HUDEP-2 (cell line): ENCODE measurements around the gene PRMT6.
"Not testable (repeated sequence)": the region's sequence is repeated elsewhere in the genome, so short reads cannot be mapped to it uniquely, and the experiment has no call there.

Source experiments
- DNase-seq, 76 experiments: peaks; one replicate each; lab custom pipeline; 2025; ENCODE audit not compliant: unreplicated experiment in 76 of 76; lab: John Stamatoyannopoulos, UW

PRMT6 gene

DNA sequence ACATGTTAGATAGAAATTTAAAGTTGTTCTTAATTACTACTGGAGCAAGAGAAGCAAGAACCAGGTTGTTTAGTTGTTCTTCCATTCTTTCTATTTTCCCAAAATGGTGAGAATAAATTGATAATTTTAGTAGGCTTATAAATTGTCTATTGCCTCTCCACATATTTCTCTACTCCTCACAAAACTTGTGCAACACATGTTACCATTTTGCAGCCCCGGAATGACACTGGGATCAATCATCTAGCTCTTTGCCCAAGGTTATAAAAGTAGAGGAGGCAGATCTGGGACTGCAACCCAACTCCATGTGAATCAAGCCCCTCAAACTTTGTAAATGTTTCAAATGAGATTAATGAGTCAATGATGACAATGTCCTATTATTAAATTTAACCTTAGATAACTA is 34.9 kb downstream of the PRMT6 start:
- no peak for DNase-seq

DNA sequence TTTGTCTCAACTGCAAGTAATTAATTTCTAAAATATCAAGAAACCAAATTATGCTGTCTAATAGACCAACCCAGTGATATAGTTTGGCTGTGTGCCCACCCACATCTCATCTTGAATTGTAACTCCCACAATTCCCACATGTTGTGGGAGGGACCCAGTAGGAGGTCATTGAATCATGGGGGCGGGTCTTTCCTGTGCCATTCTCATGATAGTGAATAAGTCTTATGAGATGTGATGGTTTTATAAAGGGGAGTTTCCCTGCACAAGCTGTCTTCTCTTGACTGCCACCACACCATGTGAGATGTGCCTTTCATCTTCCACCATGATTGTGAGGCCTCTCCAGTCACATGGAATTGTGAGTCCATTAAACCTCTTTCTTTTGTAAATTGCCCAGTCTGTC is 36.9 kb downstream of the PRMT6 start:
- DNase-seq: not testable (repeated sequence)

DNA sequence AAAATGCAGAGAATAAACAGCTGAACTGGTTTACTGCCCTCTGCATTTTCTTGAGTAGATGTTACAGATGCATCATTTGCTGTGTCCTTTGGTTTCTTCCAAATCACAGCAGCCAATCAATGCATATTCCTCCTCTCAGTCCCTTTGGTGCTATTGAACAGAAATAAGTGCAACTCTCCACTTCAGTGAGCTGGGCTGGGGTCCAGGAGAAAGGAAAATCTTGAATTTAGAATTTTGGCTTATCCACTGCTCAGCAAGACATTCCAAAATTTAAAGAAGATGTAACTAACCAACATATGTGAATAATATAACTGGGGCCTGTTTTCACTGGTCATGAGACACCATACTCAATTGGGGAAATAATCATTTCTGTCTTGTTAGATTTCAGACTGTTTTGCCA is 39.2 kb downstream of the PRMT6 start:
- DNase-seq: no peak

DNA sequence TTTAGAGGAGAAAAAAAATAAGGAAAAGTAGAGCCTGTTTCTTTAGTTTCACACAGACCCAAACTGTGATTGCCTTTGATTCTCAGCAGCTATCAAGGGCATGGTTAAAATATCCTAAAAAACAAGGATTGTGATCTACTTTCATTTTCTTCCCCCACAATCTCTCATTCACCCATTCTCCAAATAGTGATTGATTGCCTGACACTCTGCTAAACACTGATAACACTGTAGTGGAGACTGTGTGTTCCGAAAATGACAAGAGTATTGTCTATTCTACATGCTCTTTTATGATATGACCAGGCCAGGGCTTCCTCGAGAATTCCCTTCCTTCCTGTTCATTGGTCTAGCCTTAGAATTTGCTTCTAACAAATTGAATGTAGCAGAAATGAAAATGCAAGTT is 40.2 kb downstream of the PRMT6 start:
- DNase-seq: no peak

DNA sequence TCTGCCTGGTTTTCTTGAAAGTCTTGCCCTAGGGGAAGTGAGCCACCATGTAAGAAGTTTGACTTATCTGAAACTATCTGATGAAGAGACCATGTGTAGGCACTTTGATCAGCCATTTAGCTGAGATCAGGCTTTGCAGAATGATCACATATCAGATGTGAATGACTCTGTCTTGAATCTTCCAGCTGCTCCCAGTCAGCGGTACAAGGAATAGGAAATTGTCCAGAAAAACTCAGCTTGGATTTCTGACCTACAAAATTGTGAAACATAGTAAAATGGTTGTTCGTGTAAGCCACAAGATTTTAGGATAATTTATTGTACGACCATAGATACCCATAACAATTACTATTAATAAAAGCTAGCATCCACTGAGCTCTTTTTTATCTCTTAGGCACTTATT is 42.5 kb downstream of the PRMT6 start:
- DNase-seq: no peak

DNA sequence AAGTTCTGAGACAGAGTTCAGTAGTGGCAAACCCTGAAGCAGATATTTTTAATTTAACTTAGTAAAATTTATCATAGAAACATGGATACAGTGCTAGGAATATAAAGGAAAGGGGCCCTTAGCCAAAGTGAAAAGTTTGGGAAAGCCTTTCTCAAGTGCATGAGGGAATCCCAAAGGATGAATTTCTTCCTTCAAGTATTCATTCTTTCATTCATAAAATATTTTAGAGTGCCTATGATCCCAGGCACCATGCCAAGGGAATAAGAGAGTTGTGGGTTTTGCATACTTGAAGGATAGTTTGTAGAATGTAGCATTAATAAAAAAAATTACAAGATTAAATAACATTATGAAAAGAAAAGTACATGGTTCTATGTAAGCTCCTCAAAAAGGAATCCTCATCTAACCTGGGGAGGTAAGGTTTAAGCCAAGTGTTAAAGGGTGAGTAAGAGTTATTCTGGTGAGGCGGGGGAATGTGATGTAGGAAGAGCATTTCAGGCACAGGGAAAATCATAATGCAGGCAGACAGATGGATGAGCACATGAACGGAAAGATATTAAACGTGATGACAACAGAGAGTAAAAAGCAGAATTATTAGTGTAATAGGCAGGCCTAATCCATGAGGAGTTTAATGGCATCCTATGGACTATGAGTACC is 44.0 kb downstream of the PRMT6 start:
- DNase-seq: no peak

DNA sequence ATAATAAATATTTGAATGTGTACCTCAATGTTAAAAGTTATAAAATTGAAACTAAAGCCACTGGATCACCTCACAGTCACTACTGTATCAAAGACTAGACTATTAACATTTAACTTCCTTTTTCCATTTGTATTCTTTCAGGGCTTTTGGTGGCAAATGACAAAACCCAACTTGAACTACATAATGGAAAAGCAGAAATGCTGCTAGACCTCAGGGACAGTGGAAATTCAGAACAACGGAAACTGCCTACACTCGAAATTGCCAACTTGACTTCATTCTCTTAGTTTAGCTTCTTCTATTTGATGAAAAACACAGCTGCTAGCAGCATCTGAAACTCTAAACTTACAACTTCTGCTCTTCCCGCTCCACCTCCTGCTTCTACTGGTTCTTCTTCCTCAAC is 49.4 kb downstream of the PRMT6 start:
- DNase-seq: no peak
